ENCODE data around the gene SMPD2. TPM values are rescaled to one million over a fixed set of nuclear protein-coding genes. Genes with fewer than 3 reads are reported as not detected.

SMPD2 gene
- total RNA-seq, 2 donors from 2014 or later: 21.9 to 27.5 TPM

GRCh38 chr6:109484122-109484521 is 43.6 kb downstream of the SMPD2 start:
- no peaks in the 10 kb centered on the region for H3K36me3 ChIP-seq
- H3K4me1 ChIP-seq: peaks cover 5% of the 10 kb centered on the region
- DNase-seq: no peak
- no peak overlapping the region for H3K27ac ChIP-seq
- no peaks in the 10 kb centered on the region for H3K9me3 ChIP-seq
- no peak overlapping the region for H3K9ac ChIP-seq (ENCODE audit: low read depth in 2 of 2, low read length in 2 of 2)
- H3K4me3 ChIP-seq: no peak overlapping the region
- H3K27me3 ChIP-seq: no peaks in the 10 kb centered on the region
- TF ChIP-seq, protein P1, sequence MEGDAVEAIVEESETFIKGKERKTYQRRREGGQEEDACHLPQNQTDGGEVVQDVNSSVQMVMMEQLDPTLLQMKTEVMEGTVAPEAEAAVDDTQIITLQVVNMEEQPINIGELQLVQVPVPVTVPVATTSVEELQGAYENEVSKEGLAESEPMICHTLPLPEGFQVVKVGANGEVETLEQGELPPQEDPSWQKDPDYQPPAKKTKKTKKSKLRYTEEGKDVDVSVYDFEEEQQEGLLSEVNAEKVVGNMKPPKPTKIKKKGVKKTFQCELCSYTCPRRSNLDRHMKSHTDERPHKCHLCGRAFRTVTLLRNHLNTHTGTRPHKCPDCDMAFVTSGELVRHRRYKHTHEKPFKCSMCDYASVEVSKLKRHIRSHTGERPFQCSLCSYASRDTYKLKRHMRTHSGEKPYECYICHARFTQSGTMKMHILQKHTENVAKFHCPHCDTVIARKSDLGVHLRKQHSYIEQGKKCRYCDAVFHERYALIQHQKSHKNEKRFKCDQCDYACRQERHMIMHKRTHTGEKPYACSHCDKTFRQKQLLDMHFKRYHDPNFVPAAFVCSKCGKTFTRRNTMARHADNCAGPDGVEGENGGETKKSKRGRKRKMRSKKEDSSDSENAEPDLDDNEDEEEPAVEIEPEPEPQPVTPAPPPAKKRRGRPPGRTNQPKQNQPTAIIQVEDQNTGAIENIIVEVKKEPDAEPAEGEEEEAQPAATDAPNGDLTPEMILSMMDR (IDR thresholded peaks at IDR 0.05): no peak
- intact Hi-C loops (cut with DNase I): no loop called here

GRCh38 chr6:109485266-109485935 is 44.9 kb downstream of the SMPD2 start:
- no peak for DNase-seq
- TF ChIP-seq, protein P1 (IDR thresholded peaks at IDR 0.05): no peak
- Histone ChIP-seq H3K9me3 (no peaks in the 10 kb centered on the region), H3K9ac (ENCODE audit: low read depth in 2 of 2, low read length in 2 of 2) (no peak overlapping the region), H3K27ac (peak overlapping the region; percentile 66), H3K36me3 (no peaks in the 10 kb centered on the region), H3K4me1 (peaks cover 5% of the 10 kb centered on the region), H3K4me3 (no peak overlapping the region), H3K27me3 (no peaks in the 10 kb centered on the region)
- intact Hi-C loops (cut with DNase I): no loop called here

GRCh38 chr6:109486068-109486467 is 45.5 kb downstream of the SMPD2 start:
- Histone ChIP-seq H3K36me3 (no peaks in the 10 kb centered on the region), H3K9ac (ENCODE audit: low read depth in 2 of 2, low read length in 2 of 2) (no peak overlapping the region), H3K27ac (peak overlapping the region; percentile 66), H3K4me3 (no peak overlapping the region), H3K9me3 (no peaks in the 10 kb centered on the region), H3K27me3 (no peaks in the 10 kb centered on the region), H3K4me1 (peaks cover 5% of the 10 kb centered on the region)
- TF ChIP-seq, protein P1 (IDR thresholded peaks at IDR 0.05): no peak
- DNase-seq: peak; percentile 40
- intact Hi-C loops (cut with DNase I): no loop called here

DNA sequence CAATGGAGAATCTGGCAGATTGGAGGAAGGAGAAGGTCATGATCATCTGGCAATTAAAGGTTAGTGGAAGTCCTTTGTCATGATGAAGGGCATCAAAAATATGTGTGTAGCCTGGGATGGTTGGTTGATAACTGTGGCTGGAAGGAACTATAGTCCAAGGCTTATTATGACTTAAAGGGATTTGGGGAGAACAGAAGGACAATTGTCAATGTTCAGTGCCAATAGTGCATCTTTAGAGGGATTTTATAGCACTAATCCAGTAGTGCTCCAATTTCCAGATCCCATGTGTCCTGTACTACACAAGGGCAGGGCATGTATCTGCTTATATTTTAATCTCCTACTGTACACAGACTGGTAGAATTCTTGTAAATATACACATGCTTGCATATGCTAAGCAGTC is 47.5 kb downstream of the SMPD2 start:
- no peaks in the 10 kb centered on the region for H3K27me3 ChIP-seq
- TF ChIP-seq, protein P1 (IDR thresholded peaks at IDR 0.05): no peak
- H3K36me3 ChIP-seq: no peaks in the 10 kb centered on the region
- no peak overlapping the region for H3K9ac ChIP-seq (ENCODE audit: low read depth in 2 of 2, low read length in 2 of 2)
- no peaks in the 10 kb centered on the region for H3K4me1 ChIP-seq
- H3K4me3 ChIP-seq: no peak overlapping the region
- no peak for DNase-seq
- intact Hi-C loops (cut with DNase I): no loop called here
- no peak overlapping the region for H3K27ac ChIP-seq
- H3K9me3 ChIP-seq: no peaks in the 10 kb centered on the region

GRCh38 chr6:109490713-109491112 is 50.2 kb downstream of the SMPD2 start:
- H3K27me3 ChIP-seq: no peaks in the 10 kb centered on the region
- TF ChIP-seq, protein P1 (IDR thresholded peaks at IDR 0.05): no peak
- intact Hi-C loops (cut with DNase I): no loop called here
- H3K9ac ChIP-seq (ENCODE audit: low read depth in 2 of 2, low read length in 2 of 2): no peak overlapping the region
- no peak overlapping the region for H3K4me3 ChIP-seq
- H3K9me3 ChIP-seq: no peaks in the 10 kb centered on the region
- no peak overlapping the region for H3K27ac ChIP-seq
- no peaks in the 10 kb centered on the region for H3K36me3 ChIP-seq
- H3K4me1 ChIP-seq: no peaks in the 10 kb centered on the region
- DNase-seq: no peak
